ENCODE measurements around the gene PCGF2.
"Not testable (repeated sequence)": the region's sequence is repeated elsewhere in the genome, so short reads cannot be mapped to it uniquely, and the experiment has no call there.

Gene PCGF2

DNA sequence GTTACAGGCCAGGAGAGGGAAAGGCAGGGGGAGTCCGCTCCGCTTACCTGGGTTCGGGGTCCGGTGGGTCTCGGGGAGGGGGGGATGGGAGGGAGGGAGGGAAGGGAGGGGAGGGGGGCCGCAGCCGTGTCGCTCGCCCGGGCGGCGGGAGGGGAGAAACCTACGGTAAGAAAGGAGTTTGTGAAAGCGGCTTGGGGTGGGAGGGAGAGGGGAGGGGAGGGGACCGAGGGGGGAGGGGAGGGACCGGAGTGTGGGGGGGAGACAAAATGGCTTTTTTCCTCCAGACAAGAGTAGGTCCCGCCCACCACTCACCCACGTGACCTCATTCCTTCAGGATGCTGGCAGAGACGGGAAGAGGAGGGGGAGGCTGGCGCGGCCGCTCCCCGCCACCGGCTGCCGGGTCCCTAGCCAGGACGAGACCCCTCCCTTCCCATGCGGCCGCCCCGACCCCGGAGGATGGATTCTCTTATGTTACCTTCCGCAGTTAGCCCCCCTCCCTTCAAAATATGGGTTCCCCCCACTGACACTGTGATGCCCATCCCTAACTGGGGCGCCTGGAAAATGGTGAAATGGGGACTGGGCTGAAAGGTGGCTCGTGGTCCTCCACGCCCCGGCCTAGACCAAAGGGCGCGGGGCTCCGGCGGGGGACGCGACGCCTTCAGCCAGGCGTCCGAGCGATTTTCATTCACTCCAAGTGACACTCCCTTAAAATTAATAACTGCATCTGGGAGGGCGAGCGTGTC, at the start of gene PCGF2:
TSS of gene PCGF2 (minus strand) at position 188 of the 743 bp plus-strand sequence. CDS start 7,934 bp downstream, outside the sequence.
- DNase-seq (ENCODE audit: low read depth in 2 of 2, low spot score in 1 of 2): no peak

GRCh38 chr17:38797828-38798227, 49.7 kb upstream of the PCGF2 start:
- DNase-seq (ENCODE audit: low read depth in 2 of 2, low spot score in 1 of 2): no peak

DNA sequence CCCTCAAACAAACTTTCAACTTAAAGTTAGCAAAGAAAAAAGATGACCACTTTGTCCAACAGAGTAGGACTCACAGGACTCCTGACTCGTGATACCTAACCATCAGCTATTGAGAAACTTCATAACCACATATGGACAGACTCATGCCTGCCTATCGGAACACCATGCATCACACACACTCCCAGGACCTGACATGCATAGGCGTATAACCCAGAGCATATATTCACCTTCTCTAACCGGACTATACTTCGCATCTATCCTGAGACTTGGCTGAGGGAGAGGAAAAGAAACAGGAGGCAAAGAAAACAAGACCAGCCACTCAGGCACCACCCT, 49.0 kb upstream of the PCGF2 start:
- no peak for DNase-seq (ENCODE audit: low read depth in 2 of 2, low spot score in 1 of 2)

DNA sequence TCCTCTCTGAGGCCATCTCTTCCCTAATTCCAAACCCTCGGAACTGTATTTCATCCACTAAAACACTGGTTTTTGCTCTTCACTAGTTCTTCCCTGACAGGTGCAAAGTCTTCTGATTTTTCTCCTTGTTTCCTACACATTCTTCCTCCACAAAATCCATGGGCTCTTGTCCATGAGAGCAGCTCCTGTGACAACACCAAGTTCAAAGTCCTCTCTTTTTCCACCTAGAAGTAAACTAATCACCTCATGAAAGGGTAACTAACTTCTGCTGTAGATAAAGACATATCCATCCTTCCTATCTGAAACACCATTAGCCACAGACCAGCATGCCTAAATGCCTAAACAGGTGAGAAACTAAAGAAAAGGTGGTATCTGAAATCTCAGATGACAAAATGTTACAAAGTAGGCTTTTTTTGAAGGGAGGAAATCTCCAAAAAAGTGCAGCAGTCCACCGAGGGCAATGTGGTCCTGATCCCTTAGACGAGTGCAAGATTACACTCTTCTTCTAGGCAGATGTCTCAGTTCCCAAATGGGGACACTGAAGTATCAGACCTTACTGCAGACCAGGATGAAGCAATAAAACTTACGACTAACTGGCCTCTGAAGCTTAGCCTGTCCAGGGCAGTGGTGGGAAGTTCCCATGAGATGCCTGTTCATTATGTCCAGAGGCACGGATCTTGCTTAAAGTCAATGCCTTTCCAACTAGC, 48.5 kb upstream of the PCGF2 start:
- no peak for DNase-seq (ENCODE audit: low read depth in 2 of 2, low spot score in 1 of 2)

DNA sequence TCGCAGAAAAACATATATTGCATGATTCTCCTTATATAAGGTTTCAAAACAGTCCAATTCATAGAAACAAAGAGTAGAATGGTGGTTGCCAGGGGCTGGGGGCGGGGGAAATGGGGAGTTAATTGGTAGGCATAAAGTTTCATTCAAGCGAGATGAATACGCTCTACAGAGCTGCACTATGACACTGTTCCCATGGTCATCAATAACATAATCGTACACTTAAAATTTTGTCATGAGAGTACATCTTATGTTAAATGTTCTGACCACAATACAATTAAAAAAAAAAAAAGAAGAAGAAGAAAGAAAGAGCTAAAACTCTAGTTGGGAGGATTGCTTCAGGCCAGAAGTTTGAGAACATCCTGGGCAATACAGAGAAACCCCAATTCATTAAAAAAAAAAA, 46.1 kb upstream of the PCGF2 start:
- DNase-seq (ENCODE audit: low read depth in 2 of 2, low spot score in 1 of 2): no peak

- no peak for DNase-seq (ENCODE audit: low read depth in 2 of 2, low spot score in 1 of 2)
These were observed 43.0 kb upstream of the PCGF2 start for GRCh38 chr17:38791162-38791561.

DNA sequence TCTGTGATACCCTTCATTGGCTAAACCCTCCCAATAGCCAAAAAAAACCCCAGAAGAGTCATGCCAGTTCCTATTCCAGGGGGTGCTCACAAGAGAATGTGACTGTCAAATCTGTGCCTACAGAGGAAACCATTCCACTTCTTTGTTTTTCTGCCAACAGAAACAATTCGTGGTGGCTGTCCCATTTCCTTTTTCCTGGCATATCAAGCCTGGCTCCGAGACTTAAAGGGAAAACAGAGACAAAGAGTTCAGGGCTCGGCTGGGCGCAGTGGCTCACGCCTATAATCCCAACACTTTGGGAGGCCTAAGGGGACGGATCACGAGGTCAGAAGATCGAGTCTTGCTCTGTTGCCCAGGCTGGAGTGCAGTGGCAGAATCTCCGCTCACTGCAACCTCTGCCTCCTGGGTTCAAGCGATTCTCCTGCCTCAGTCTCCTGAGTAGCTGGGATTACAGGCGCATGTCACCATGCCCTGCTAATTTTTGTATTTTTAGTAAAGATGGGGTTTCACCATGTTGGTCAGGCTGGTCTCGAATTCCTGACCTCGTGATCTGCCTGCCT, 42.1 kb upstream of the PCGF2 start:
- DNase-seq (ENCODE audit: low read depth in 2 of 2, low spot score in 1 of 2): not testable (repeated sequence)

DNA sequence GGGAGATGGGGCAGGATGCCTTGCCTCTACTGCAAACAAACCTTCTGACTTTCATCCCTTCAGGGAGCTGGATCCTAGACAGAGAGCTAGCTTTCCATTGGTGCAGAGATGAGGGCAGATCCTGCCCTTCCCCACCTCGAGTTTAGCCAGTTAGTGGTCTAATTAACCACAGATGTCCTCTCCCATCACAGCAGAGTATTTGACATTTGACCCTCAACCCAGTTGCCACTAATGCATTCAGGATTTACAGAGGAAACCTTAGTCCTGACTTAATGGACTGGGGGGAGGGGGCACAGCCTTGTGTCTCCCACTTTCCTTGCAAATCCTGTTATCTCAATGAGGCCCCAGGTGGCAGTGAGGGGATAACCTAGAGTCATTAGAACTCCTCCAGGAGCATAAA, 41.0 kb upstream of the PCGF2 start:
- DNase-seq (ENCODE audit: low read depth in 2 of 2, low spot score in 1 of 2): no peak

DNA sequence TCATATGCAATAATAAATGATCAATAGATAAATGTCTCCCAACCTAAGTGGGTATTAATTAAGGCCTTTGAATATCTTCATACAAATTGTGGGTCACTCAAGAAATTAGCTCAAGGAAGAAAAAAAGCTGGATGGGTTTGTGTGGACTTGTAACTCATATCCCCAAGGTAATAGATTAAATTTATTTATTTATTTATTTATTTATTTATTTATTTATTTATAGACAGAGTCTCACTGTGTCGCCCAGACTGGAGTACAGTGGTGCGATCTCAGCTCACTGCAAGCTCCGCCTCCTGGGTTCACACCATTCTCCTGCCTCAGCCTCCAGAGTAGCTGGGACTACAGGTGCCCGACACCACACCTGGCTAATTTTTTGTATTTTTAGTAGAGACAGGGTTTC, 39.9 kb upstream of the PCGF2 start:
- not testable (repeated sequence) for DNase-seq (ENCODE audit: low read depth in 2 of 2, low spot score in 1 of 2)

- no peak for DNase-seq (ENCODE audit: low read depth in 2 of 2, low spot score in 1 of 2)
These were observed 38.2 kb upstream of the PCGF2 start for GRCh38 chr17:38786372-38786771.

DNA sequence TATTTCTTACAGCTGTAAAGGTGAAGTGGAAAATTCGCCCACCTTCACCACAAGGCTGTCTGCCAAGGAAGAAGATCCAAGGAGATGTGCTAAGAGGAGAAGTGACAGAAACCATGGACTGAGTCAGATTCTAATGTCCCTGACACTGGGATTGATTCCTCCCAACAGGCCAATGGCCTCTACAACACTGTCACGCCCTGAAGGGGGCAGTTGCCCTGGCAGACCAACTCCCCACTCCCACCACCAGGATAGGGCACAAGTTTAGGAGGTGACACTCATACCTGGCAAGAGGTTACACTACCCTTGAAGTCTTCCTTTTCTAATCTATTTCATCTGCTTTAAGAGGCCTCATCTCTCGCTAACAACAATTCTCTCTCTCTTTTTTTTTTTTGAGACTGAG, 35.1 kb upstream of the PCGF2 start:
- DNase-seq (ENCODE audit: low read depth in 2 of 2, low spot score in 1 of 2): no peak

GRCh38 chr17:38779965-38780752, 32.0 kb upstream of the PCGF2 start:
- DNase-seq (ENCODE audit: low read depth in 2 of 2, low spot score in 1 of 2): no peak

DNA sequence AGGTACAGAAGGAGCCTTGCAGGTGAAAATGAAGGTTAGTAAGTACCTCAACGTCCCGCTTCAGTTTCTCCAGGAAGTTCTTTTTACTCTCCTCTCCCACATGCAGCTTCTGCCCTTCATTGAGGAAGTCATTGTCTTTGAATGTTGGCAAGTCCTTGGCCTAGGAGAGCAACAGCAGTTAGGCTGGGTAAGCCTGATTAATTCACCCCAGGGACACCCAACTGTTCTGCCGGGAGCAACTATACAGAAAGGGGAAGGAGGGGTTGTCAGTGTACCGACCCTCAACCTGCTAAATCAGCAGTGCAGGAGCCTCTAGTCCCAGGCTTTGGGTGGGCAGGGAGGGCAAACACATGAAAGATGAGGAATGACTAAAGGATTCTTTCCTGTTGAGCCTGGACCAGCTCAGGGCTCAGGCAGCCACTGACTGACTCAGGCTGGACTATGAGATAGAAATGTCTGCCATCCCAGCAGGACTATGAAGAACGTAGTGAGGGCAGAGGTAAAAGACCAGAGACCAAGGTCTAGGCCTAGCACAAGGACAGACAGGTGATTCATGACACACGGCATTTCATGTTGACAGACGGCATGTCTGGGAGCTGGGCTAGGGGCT, 29.6 kb upstream of the PCGF2 start:
- no peak for DNase-seq (ENCODE audit: low read depth in 2 of 2, low spot score in 1 of 2)

GRCh38 chr17:38773258-38773657, 25.1 kb upstream of the PCGF2 start:
- DNase-seq (ENCODE audit: low read depth in 2 of 2, low spot score in 1 of 2): no peak

DNA sequence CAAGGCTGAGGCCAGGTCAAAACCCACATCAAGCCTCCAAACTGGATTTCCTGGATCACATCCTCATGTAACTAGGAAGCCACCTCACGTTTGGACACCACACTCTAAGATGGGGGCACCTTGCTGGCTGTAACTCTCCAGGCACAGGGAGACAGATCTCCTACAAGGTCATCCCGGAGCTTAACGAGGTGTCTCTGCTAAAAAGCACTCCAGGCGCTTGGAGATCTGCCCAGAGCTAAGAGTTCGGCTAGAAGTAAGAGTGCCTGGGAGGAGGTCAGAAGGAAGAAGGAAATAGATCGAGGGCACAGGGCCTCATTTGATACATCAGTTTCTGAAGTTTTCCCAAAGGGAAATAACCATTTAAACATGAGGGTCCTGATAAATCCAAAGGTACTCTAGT, 20.3 kb upstream of the PCGF2 start:
- DNase-seq (ENCODE audit: low read depth in 2 of 2, low spot score in 1 of 2): no peak

- no peak for DNase-seq (ENCODE audit: low read depth in 2 of 2, low spot score in 1 of 2)
These were observed 18.2 kb upstream of the PCGF2 start for GRCh38 chr17:38766341-38766740.

GRCh38 chr17:38762231-38762630, 14.1 kb upstream of the PCGF2 start:
- no peak for DNase-seq (ENCODE audit: low read depth in 2 of 2, low spot score in 1 of 2)

- no peak for DNase-seq (ENCODE audit: low read depth in 2 of 2, low spot score in 1 of 2)
These were observed 13.5 kb upstream of the PCGF2 start for GRCh38 chr17:38761612-38762011.

GRCh38 chr17:38753071-38753506, 5.0 kb upstream of the PCGF2 start:
- no peak for DNase-seq (ENCODE audit: low read depth in 2 of 2, low spot score in 1 of 2)

DNA sequence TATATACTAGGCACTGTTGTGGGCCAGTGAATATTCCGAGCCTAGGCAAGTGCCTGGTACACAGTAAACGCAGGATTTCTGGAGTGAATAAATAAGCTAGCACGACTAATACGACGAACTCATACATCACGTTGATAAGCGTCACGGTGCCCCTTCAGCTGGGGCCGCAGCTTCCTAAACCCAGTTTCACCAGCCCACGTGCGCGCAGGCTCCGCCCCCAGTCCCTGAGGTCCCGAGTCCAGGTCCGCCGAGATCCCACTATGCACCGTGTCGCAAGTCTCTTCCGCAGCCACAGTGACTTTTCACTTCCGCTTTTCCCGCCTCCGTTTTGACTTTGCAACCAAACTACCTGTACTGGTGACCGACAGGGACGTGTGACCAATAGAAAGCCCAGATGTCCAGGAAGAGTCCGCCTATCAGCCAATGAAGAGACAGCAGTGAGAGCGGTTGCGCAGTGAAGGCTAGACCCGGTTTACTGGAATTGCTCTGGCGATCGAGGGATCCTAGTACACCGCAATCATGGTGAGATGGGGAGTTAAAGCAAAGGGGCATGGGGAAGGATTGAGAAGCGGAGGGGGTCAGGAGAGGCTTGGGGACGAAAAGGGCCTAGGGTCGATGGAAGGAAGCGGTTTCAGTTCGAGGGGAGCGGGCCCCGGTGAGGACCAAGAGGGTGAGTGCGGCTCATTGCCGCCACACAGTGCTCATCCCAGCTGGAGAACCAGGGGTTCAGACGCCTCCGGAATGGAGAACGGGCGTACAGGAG, 4.4 kb upstream of the PCGF2 start, which contains the start of gene PSMB3:
TSS of gene PSMB3 (plus strand) at position 434 of the 763 bp plus-strand sequence. CDS start at position 520, 86 bp downstream.
- peak; percentile 80 to 89 for DNase-seq (ENCODE audit: low read depth in 2 of 2, low spot score in 1 of 2)

Measured in stimulated activated CD8-positive, alpha-beta memory T cell treated with anti-CD3 and anti-CD28 coated beads, Interleukin-4, amount 100 ng/mL, for 1 hour (primary cell).